ENCODE measurements around the gene SHLD3.

The SHLD3 gene

DNA sequence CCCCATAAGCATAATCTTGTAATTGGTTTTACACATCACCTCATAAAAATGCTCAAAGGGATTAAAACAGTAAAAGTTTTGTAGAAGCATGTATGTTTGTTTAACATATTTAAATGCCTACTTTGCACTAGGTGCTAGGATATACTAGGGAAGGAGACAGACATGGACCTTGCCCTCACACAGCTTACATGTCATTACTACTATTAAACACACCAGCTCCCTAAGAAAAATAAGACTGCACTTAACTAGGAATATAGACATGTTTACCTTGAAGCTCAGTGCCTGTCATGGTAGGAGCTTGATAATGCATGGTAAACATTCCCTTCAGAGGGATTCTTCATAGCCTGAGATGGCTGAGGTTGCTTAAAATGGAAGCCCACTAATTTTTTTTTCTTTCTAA, 6.2 kb downstream of the SHLD3 start:
- H3K4me3 ChIP-seq (ENCODE audit: low read depth, low read length): no peak overlapping the region
- H3K36me3 ChIP-seq (ENCODE audit: control insufficient read depth in 2 of 2, insufficient read depth in 1 of 2, low read length in 2 of 2): peaks cover 6 to 16% of the 10 kb centered on the region in 2 experiments
- no peak for TF ChIP-seq ZSCAN30 (tag by site-specific recombination; IDR thresholded peaks at IDR 0.05)
- TF ChIP-seq ZNF155 (tag by site-specific recombination; IDR thresholded peaks at IDR 0.05): no peak
- TF ChIP-seq ZNF623 (tag by site-specific recombination; IDR thresholded peaks at IDR 0.05): no peak
- no peak for TF ChIP-seq ZNF501 (tag by site-specific recombination; IDR thresholded peaks at IDR 0.05)
- no peak for TF ChIP-seq ZNF211 (tag by site-specific recombination; IDR thresholded peaks at IDR 0.05; ENCODE audit: low read depth)
- no peak for TF ChIP-seq ZFP41 (tag by site-specific recombination; IDR thresholded peaks at IDR 0.05; ENCODE audit: borderline replicate concordance)
- TF ChIP-seq ZNF202 (tag by site-specific recombination; IDR thresholded peaks at IDR 0.05; ENCODE audit: borderline replicate concordance): no peak
- no peak for TF ChIP-seq GLIS2 (tag by site-specific recombination; IDR thresholded peaks at IDR 0.05)
- no peak for TF ChIP-seq ZNF223 (tag by site-specific recombination; IDR thresholded peaks at IDR 0.05)
- TF ChIP-seq ZNF350 (tag by site-specific recombination; IDR thresholded peaks at IDR 0.05): no peak
- no peak for TF ChIP-seq MYNN (tag by site-specific recombination; IDR thresholded peaks at IDR 0.05; ENCODE audit: borderline replicate concordance)
- TF ChIP-seq, protein P1, sequence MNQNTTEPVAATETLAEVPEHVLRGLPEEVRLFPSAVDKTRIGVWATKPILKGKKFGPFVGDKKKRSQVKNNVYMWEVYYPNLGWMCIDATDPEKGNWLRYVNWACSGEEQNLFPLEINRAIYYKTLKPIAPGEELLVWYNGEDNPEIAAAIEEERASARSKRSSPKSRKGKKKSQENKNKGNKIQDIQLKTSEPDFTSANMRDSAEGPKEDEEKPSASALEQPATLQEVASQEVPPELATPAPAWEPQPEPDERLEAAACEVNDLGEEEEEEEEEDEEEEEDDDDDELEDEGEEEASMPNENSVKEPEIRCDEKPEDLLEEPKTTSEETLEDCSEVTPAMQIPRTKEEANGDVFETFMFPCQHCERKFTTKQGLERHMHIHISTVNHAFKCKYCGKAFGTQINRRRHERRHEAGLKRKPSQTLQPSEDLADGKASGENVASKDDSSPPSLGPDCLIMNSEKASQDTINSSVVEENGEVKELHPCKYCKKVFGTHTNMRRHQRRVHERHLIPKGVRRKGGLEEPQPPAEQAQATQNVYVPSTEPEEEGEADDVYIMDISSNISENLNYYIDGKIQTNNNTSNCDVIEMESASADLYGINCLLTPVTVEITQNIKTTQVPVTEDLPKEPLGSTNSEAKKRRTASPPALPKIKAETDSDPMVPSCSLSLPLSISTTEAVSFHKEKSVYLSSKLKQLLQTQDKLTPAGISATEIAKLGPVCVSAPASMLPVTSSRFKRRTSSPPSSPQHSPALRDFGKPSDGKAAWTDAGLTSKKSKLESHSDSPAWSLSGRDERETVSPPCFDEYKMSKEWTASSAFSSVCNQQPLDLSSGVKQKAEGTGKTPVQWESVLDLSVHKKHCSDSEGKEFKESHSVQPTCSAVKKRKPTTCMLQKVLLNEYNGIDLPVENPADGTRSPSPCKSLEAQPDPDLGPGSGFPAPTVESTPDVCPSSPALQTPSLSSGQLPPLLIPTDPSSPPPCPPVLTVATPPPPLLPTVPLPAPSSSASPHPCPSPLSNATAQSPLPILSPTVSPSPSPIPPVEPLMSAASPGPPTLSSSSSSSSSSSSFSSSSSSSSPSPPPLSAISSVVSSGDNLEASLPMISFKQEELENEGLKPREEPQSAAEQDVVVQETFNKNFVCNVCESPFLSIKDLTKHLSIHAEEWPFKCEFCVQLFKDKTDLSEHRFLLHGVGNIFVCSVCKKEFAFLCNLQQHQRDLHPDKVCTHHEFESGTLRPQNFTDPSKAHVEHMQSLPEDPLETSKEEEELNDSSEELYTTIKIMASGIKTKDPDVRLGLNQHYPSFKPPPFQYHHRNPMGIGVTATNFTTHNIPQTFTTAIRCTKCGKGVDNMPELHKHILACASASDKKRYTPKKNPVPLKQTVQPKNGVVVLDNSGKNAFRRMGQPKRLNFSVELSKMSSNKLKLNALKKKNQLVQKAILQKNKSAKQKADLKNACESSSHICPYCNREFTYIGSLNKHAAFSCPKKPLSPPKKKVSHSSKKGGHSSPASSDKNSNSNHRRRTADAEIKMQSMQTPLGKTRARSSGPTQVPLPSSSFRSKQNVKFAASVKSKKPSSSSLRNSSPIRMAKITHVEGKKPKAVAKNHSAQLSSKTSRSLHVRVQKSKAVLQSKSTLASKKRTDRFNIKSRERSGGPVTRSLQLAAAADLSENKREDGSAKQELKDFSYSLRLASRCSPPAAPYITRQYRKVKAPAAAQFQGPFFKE (tag by site-specific recombination; IDR thresholded peaks at IDR 0.05; ENCODE audit: borderline replicate concordance): no peak
- TF ChIP-seq, protein P2, sequence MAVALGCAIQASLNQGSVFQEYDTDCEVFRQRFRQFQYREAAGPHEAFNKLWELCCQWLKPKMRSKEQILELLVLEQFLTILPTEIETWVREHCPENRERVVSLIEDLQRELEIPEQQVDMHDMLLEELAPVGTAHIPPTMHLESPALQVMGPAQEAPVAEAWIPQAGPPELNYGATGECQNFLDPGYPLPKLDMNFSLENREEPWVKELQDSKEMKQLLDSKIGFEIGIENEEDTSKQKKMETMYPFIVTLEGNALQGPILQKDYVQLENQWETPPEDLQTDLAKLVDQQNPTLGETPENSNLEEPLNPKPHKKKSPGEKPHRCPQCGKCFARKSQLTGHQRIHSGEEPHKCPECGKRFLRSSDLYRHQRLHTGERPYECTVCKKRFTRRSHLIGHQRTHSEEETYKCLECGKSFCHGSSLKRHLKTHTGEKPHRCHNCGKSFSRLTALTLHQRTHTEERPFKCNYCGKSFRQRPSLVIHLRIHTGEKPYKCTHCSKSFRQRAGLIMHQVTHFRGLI (tag by site-specific recombination; IDR thresholded peaks at IDR 0.05): no peak
- no peak for TF ChIP-seq SALL2 (tag by site-specific recombination; IDR thresholded peaks at IDR 0.05; ENCODE audit: borderline replicate concordance)
- TF ChIP-seq GLIS1 (tag by site-specific recombination; IDR thresholded peaks at IDR 0.05): no peak
- TF ChIP-seq ZNF830 (tag by site-specific recombination; IDR thresholded peaks at IDR 0.05; ENCODE audit: low read depth): no peak
- TF ChIP-seq ZNF302 (tag by site-specific recombination; IDR thresholded peaks at IDR 0.05; ENCODE audit: low read depth): no peak
- no peak for TF ChIP-seq ZNF423 (tag by site-specific recombination; IDR thresholded peaks at IDR 0.05)
- TF ChIP-seq ZNF600 (tag by site-specific recombination; IDR thresholded peaks at IDR 0.05): no peak
- CTCF ChIA-PET: interaction anchor here (0.6 kb wide), 1 partner anchor 61 kb away, joined by 3 read pairs; no protein-coding TSS in a partner anchor
- H3K27ac ChIP-seq (ENCODE audit: extremely low read depth, low read depth, low read length): no peak overlapping the region
- H3K9me3 ChIP-seq (ENCODE audit: control insufficient read depth, insufficient read depth, low read depth, low read length): no peaks in the 10 kb centered on the region
- POLR2A ChIA-PET: no interaction called here
- no peaks in the 10 kb centered on the region for H3K4me1 ChIP-seq (ENCODE audit: control insufficient read depth, insufficient read depth, low read length)

DNA sequence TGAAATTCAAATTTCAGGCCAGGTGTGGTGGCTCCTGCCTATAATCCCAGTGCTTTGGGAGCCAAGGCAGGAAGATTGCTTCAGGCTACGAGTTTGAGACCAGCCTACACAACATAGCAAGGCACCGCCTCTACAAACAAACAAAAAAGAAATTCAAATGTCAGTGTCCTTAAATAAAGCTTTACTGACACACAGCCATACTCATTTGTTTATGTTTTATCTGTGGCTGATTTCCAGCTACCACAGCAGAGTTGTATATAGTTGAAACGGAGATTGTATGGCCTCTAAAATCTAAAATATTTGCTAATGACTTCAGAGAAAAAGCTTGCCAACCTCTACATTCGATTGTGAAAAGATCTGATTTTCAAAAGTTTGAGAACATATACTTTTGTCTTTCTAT, 15.4 kb downstream of the SHLD3 start:
- no peaks in the 10 kb centered on the region for H3K9me3 ChIP-seq (ENCODE audit: control insufficient read depth, insufficient read depth, low read depth, low read length)
- ChIA-PET CTCF (no interaction called here), POLR2A (no interaction called here)
- H3K36me3 ChIP-seq (ENCODE audit: control insufficient read depth in 2 of 2, insufficient read depth in 1 of 2, low read length in 2 of 2): peaks cover 43 to 56% of the 10 kb centered on the region in 2 experiments
- no peak overlapping the region for H3K27ac ChIP-seq (ENCODE audit: extremely low read depth, low read depth, low read length)
- no peak overlapping the region for H3K4me3 ChIP-seq (ENCODE audit: low read depth, low read length)
- H3K4me1 ChIP-seq (ENCODE audit: control insufficient read depth, insufficient read depth, low read length): no peaks in the 10 kb centered on the region
- TF ChIP-seq, protein P3, sequence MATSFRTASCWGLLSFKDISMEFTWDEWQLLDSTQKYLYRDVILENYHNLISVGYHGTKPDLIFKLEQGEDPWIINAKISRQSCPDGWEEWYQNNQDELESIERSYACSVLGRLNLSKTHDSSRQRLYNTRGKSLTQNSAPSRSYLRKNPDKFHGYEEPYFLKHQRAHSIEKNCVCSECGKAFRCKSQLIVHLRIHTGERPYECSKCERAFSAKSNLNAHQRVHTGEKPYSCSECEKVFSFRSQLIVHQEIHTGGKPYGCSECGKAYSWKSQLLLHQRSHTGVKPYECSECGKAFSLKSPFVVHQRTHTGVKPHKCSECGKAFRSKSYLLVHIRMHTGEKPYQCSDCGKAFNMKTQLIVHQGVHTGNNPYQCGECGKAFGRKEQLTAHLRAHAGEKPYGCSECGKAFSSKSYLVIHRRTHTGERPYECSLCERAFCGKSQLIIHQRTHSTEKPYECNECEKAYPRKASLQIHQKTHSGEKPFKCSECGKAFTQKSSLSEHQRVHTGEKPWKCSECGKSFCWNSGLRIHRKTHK (tag by site-specific recombination; IDR thresholded peaks at IDR 0.05): no peak
- TF ChIP-seq ZNF776 (tag by site-specific recombination; IDR thresholded peaks at IDR 0.05; ENCODE audit: borderline replicate concordance) (no peak), OVOL3 (tag by site-specific recombination; IDR thresholded peaks at IDR 0.05) (no peak), ZNF558 (tag by site-specific recombination; IDR thresholded peaks at IDR 0.05) (no peak), GLI2 (tag by site-specific recombination; IDR thresholded peaks at IDR 0.05; ENCODE audit: borderline replicate concordance, low read depth) (no peak), ZNF701 (tag by site-specific recombination; IDR thresholded peaks at IDR 0.05) (no peak)
- TF ChIP-seq, protein P4, sequence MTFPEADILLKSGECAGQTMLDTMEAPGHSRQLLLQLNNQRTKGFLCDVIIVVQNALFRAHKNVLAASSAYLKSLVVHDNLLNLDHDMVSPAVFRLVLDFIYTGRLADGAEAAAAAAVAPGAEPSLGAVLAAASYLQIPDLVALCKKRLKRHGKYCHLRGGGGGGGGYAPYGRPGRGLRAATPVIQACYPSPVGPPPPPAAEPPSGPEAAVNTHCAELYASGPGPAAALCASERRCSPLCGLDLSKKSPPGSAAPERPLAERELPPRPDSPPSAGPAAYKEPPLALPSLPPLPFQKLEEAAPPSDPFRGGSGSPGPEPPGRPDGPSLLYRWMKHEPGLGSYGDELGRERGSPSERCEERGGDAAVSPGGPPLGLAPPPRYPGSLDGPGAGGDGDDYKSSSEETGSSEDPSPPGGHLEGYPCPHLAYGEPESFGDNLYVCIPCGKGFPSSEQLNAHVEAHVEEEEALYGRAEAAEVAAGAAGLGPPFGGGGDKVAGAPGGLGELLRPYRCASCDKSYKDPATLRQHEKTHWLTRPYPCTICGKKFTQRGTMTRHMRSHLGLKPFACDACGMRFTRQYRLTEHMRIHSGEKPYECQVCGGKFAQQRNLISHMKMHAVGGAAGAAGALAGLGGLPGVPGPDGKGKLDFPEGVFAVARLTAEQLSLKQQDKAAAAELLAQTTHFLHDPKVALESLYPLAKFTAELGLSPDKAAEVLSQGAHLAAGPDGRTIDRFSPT (tag by site-specific recombination; IDR thresholded peaks at IDR 0.05): no peak

Measured in HEK293 (cell line).